ENCODE results near the gene SKIDA1.

DNA sequence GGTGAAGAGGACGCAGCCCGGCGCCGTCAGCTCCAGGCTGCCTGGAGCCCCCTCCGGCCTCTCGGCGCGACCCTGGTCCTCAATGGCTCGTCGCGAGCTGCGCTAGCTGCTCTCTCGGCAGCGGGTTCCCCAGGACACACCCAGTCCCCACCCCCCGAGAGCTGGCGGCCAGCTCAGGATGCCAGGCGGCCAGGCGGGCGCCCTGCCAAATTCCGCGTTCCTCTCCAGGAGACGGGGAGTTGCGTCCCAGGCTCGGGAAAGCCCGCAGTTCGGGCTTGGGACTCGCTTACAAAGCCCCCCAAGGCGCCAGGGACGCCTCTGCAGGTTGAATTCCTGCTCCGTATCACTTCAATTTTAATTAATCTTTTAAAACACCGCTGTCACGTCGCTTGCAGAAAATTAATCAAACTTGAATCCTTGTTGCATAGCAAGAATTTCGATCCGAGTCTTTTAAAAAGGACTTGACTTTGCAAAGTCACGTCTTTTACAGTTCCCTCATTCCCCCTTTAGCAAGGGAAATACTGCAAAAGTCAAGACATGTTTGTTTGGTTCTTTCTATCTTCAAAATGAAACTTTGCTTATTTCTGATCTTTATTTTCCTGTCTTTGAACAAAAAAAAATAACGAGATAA, 28.2 kb downstream of the SKIDA1 start:
- TF ChIP-seq, protein P1, sequence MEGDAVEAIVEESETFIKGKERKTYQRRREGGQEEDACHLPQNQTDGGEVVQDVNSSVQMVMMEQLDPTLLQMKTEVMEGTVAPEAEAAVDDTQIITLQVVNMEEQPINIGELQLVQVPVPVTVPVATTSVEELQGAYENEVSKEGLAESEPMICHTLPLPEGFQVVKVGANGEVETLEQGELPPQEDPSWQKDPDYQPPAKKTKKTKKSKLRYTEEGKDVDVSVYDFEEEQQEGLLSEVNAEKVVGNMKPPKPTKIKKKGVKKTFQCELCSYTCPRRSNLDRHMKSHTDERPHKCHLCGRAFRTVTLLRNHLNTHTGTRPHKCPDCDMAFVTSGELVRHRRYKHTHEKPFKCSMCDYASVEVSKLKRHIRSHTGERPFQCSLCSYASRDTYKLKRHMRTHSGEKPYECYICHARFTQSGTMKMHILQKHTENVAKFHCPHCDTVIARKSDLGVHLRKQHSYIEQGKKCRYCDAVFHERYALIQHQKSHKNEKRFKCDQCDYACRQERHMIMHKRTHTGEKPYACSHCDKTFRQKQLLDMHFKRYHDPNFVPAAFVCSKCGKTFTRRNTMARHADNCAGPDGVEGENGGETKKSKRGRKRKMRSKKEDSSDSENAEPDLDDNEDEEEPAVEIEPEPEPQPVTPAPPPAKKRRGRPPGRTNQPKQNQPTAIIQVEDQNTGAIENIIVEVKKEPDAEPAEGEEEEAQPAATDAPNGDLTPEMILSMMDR (conservative IDR thresholded peaks at IDR 0.05 in 1 of 2, IDR thresholded peaks at IDR 0.05 in 1 of 2; ENCODE audit: low read depth in 1 of 2, low read length in 2 of 2): no peak
- no peak for TF ChIP-seq EZH2 (IDR thresholded peaks at IDR 0.05; ENCODE audit: low read length, missing control alignments)
